B cell (primary cell): ENCODE measurements around the gene KBTBD12. TPM values are rescaled to one million over a fixed set of nuclear protein-coding genes. Genes with fewer than 3 reads are reported as not detected.

Experiments used
- ATAC-seq: fragments of 200-7000 bp; cut with Tn5 transposase; one replicate; pipeline ENCODE4 v1.10.0; 2021; ENCODE audit warnings: low read depth, mild to moderate bottlenecking, moderate number of reproducible peaks, moderate library complexity
- CTCF ChIA-PET: fragments of 350-600 bp; sonication (Branson Sonifier 250); formaldehyde crosslinking; loops from one replicate; lab custom pipeline; 2021; ENCODE audit warnings: antibody characterized with exemption, inconsistent platforms; lab: Charles Lee
- POLR2A ChIA-PET: fragments of 350-600 bp; sonication (Branson Sonifier 250); formaldehyde crosslinking; loops from one replicate; lab custom pipeline; 2021; ENCODE audit warnings: antibody characterized with exemption; lab: Charles Lee
- DNase-seq: peaks from one replicate; pipeline ENCODE4 v3.0.0; 2013
- H2AFZ ChIP-seq: 2 replicates; pipeline ENCODE4 v1.6.1; 2012; ENCODE audit warnings: mild to moderate bottlenecking, low read depth, low read length; ENCODE audit not compliant: insufficient read depth, poor library complexity, severe bottlenecking
- H3K27ac ChIP-seq, 2 donors: 1 replicate in 1 of 2; 2 replicates in 1 of 2; pipeline ENCODE4 v1.5.1; 2012 to 2013; ENCODE audit warnings: low read length in 2 of 2, mild to moderate bottlenecking in 2 of 2, moderate library complexity in 1 of 2
- H3K27me3 ChIP-seq, 4 experiments: fragments of 200-600 bp in 1 of 4; sonication (generic) in 1 of 4; replicated peaks in 1 of 4; 1 replicate in 2 of 4; 2 replicates in 2 of 4; pipeline versions ENCODE4 v1.6.1 to v1.7.0; 2013 to 2016; ENCODE audit warnings: low read length in 3 of 4, mild to moderate bottlenecking in 2 of 4, mixed read lengths in 1 of 4, moderate library complexity in 1 of 4; ENCODE audit not compliant: insufficient read depth in 4 of 4, control insufficient read depth in 3 of 4; ENCODE audit errors: control extremely low read depth in 1 of 4
- H3K36me3 ChIP-seq, 2 experiments: replicated peaks in 1 of 2; 1 replicate in 1 of 2; 2 replicates in 1 of 2; pipeline versions ENCODE4 v1.6.1 to v1.7.1; 2013; ENCODE audit warnings: low read length in 1 of 2; ENCODE audit not compliant: insufficient read depth in 2 of 2, control insufficient read depth in 1 of 2; ENCODE audit errors: control extremely low read depth in 1 of 2, extremely low read depth in 1 of 2
- H3K4me1 ChIP-seq, 2 donors: fragments of 200-600 bp in 1 of 2; sonication (generic) in 1 of 2; 1 replicate in 1 of 2; 2 replicates in 1 of 2; pipeline versions ENCODE4 v1.5.1 to v1.6.1; 2013 to 2017; ENCODE audit warnings: low read length in 2 of 2; ENCODE audit not compliant: control insufficient read depth in 2 of 2, insufficient read depth in 2 of 2
- H3K4me2 ChIP-seq: replicated peaks from 2 replicates; pipeline ENCODE3; 2012; ENCODE audit warnings: mild to moderate bottlenecking, low read depth, low read length; ENCODE audit not compliant: poor library complexity, severe bottlenecking
- H3K4me3 ChIP-seq, 5 experiments: fragments of 200-600 bp in 1 of 5; sonication (generic) in 1 of 5; 1 replicate in 3 of 5; 2 replicates in 2 of 5; pipeline versions ENCODE4 v1.5.1 to v1.7.0; 2011 to 2016; ENCODE audit warnings: low read length in 4 of 5, mild to moderate bottlenecking in 4 of 5, low read depth in 2 of 5, control low read depth in 1 of 5, moderate library complexity in 1 of 5; ENCODE audit not compliant: insufficient read depth in 1 of 5; ENCODE audit errors: control extremely low read depth in 1 of 5, extremely low read depth in 1 of 5
- H3K79me2 ChIP-seq: fragments of 200-600 bp; sonication (generic); one replicate; pipeline ENCODE4 v1.6.0; 2016; ENCODE audit warnings: low read length; ENCODE audit not compliant: control insufficient read depth, insufficient read depth
- H3K9ac ChIP-seq: fragments of 200-600 bp; sonication (generic); 2 replicates; pipeline ENCODE4 v1.6.1; 2017; ENCODE audit warnings: mild to moderate bottlenecking, low read length, moderate library complexity
- H3K9me3 ChIP-seq, 3 donors: one replicate each; pipeline versions ENCODE4 v1.6.1 to v1.7.1; 2013; ENCODE audit warnings: low read length in 2 of 3; ENCODE audit not compliant: control insufficient read depth in 2 of 3, insufficient read depth in 1 of 3; ENCODE audit errors: control extremely low read depth in 1 of 3
- H4K20me1 ChIP-seq: 2 replicates; pipeline ENCODE4 v1.6.0; 2012; ENCODE audit warnings: mild to moderate bottlenecking, low read length; ENCODE audit not compliant: insufficient read depth, control insufficient read depth, poor library complexity, severe bottlenecking
- H3K27ac Mint-ChIP-seq: one replicate; pipeline ENCODE4 v1.8.0; 2021; ENCODE audit warnings: mixed read lengths
- H3K27me3 Mint-ChIP-seq: one replicate; pipeline ENCODE4 v1.8.0; 2021; ENCODE audit warnings: mixed read lengths
- H3K4me1 Mint-ChIP-seq: one replicate; pipeline ENCODE4 v1.8.0; 2021; ENCODE audit warnings: mixed read lengths
- H3K4me3 Mint-ChIP-seq: one replicate; pipeline ENCODE4 v1.8.0; 2021; ENCODE audit warnings: mixed read lengths
- H3K9me3 Mint-ChIP-seq: one replicate; pipeline ENCODE4 v1.8.0; 2022; ENCODE audit warnings: mixed read lengths; ENCODE audit not compliant: insufficient read depth
- CTCF ChIP-seq: fragments of 200-600 bp; IDR thresholded peaks from one replicate; pipeline ENCODE4 v1.8.0; 2022; ENCODE audit warnings: antibody characterized with exemption, mild to moderate bottlenecking
- EZH2 ChIP-seq: IDR thresholded peaks from 2 replicates; pipeline ENCODE4 v1.6.1; 2012; ENCODE audit warnings: borderline replicate concordance, low read depth, mild to moderate bottlenecking, moderate library complexity, low read length; ENCODE audit not compliant: insufficient read depth, poor library complexity, severe bottlenecking
- WGBS: methylation state at CpG from one replicate; pipeline ENCODE4 v1.1.5; 2013; ENCODE audit warnings: missing lambda C conversion rate; ENCODE audit not compliant: insufficient coverage; 5-methylcytosine and 5-hydroxymethylcytosine counted together
- intact Hi-C: fragments of 100-400 bp; cut with micrococcal nuclease; formaldehyde crosslinking; loops from one replicate; pipeline ENCODE4 v1.10.0; 2022
- polyA plus RNA-seq: library from polyadenylated mRNA; depleted of rRNA; stranded (reverse); fragments of >200 nt; gene quantifications from 2 replicates; pipeline ENCODE4 v1.2.3, GENCODE V29; 2012
- total RNA-seq, 2 donors: library from RNA; stranded (reverse); fragments of 120-200 nt in 1 of 2; gene quantifications; 1 replicate in 1 of 2; 2 replicates in 1 of 2; pipeline versions ENCODE4 v1.2.3 to v1.2.4, GENCODE V29; 2013 to 2022

Gene KBTBD12
- total and polyA plus RNA-seq, 2 donors (not counting 1 experiment from before 2014, with no cell fraction given) = 0.22 TPM; not detected in 1

GRCh38 chr3:128004661-128005060 is 89.6 kb downstream of the KBTBD12 start:
- H3K9me3 Mint-ChIP-seq = no peaks in the 10 kb centered on the region
- H3K4me1 ChIP-seq = no peaks in the 10 kb centered on the region
- H3K27me3 Mint-ChIP-seq = no peaks in the 10 kb centered on the region
- TF ChIP-seq CTCF = no peak
- TF ChIP-seq EZH2 = no peak
- no peak overlapping the region for H3K27ac Mint-ChIP-seq
- POLR2A ChIA-PET = no interaction called here
- DNase-seq = no peak
- CTCF ChIA-PET = no interaction called here
- no peak overlapping the region for H3K9ac ChIP-seq
- H3K79me2 ChIP-seq = no peaks in the 10 kb centered on the region
- ATAC-seq = no peak
- H3K4me3 ChIP-seq = no peak overlapping the region
- H3K4me2 ChIP-seq = no peak overlapping the region
- no peak overlapping the region for H3K27ac ChIP-seq
- H3K27me3 ChIP-seq = peaks cover 0 to 5% (median 2%) of the 10 kb centered on the region in 4 experiments
- H4K20me1 ChIP-seq = no peaks in the 10 kb centered on the region
- H3K4me1 Mint-ChIP-seq = no peaks in the 10 kb centered on the region
- peaks cover 0 to 4% (median 0%) of the 10 kb centered on the region in 3 donors for H3K9me3 ChIP-seq
- no peak overlapping the region for H3K4me3 Mint-ChIP-seq
- no peak overlapping the region for H2AFZ ChIP-seq
- intact Hi-C loops = no loop called here
- 93% methylated on average over 8 of the region's 8 CpGs for WGBS
- H3K36me3 ChIP-seq = no peaks in the 10 kb centered on the region

- H3K27me3 Mint-ChIP-seq = peaks cover 4% of the 10 kb centered on the region
- H3K27ac Mint-ChIP-seq = no peak overlapping the region
- no peaks in the 10 kb centered on the region for H3K36me3 ChIP-seq
- no peaks in the 10 kb centered on the region for H3K79me2 ChIP-seq
- no peak overlapping the region for H2AFZ ChIP-seq
- H3K27ac ChIP-seq = no peak overlapping the region
- no peak overlapping the region for H3K9ac ChIP-seq
- no peak overlapping the region for H3K4me3 Mint-ChIP-seq
- WGBS = 71% methylated on average over 24 of the region's 30 CpGs
- no peak for DNase-seq
- no peaks in the 10 kb centered on the region for H3K4me1 ChIP-seq
- H4K20me1 ChIP-seq = no peaks in the 10 kb centered on the region
- peaks cover 0 to 4% (median 0%) of the 10 kb centered on the region in 3 donors for H3K9me3 ChIP-seq
- no peaks in the 10 kb centered on the region for H3K4me1 Mint-ChIP-seq
- intact Hi-C loops = no loop called here
- no peak for ATAC-seq
- no peak overlapping the region for H3K4me3 ChIP-seq
- CTCF ChIA-PET = no interaction called here
- no peak overlapping the region for H3K4me2 ChIP-seq
- TF ChIP-seq EZH2 (no peak), CTCF (no peak)
- POLR2A ChIA-PET = no interaction called here
- peaks cover 0 to 4% (median 1%) of the 10 kb centered on the region in 4 experiments for H3K27me3 ChIP-seq
- no peaks in the 10 kb centered on the region for H3K9me3 Mint-ChIP-seq
Measured at GRCh38 chr3:128006061-128007032, 91.3 kb downstream of the KBTBD12 start.
